Measurements from ENCODE around the gene RERG.

DNA sequence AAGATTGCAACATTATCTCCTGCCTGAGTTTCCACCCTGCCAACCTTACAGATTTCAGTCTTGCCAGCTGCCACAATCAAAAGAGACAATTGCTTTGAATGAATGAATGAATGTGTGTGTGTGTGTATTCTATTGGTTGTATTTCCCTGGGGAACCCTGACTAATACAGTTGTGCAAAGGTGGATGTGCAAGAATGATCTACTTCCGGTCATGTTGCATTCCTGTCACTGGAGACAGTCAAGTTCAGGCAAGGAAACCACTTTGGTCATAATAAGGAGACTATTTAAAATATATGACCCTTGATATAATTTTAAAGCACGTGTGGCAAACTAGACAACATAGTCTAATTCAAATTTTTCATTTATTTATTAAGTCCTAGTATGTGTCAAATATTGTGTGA is 13.1 kb downstream of the RERG start:
- TF ChIP-seq POLR2A (IDR thresholded peaks at IDR 0.05; ENCODE audit: low read length) = no peak
- TF ChIP-seq, protein P1, sequence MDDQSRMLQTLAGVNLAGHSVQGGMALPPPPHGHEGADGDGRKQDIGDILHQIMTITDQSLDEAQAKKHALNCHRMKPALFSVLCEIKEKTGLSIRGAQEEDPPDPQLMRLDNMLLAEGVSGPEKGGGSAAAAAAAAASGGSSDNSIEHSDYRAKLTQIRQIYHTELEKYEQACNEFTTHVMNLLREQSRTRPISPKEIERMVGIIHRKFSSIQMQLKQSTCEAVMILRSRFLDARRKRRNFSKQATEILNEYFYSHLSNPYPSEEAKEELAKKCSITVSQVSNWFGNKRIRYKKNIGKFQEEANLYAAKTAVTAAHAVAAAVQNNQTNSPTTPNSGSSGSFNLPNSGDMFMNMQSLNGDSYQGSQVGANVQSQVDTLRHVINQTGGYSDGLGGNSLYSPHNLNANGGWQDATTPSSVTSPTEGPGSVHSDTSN (IDR thresholded peaks at IDR 0.05) = no peak

All from A549 (cell line).